HepG2 (cell line): ENCODE results near the gene C5orf15. TPM values are rescaled to one million over a fixed set of nuclear protein-coding genes. Genes with fewer than 3 reads are reported as not detected.

Experiments used
- CENPBD1 ChIP-seq: sonication (generic); formaldehyde crosslinking; IDR thresholded peaks from 2 replicates; pipeline ENCODE4 v1.8.0; 2022; ENCODE audit warnings: missing genetic modification reagents, low read depth, mild to moderate bottlenecking, borderline replicate concordance
- CENPX ChIP-seq: sonication (generic); formaldehyde crosslinking; IDR thresholded peaks from 2 replicates; pipeline ENCODE4 v1.9.0; 2021; ENCODE audit warnings: mild to moderate bottlenecking, missing genetic modification reagents, moderate library complexity
- DR1 ChIP-seq: sonication (generic); formaldehyde crosslinking; IDR thresholded peaks from 2 replicates; pipeline ENCODE4 v1.8.0; 2021; ENCODE audit warnings: mild to moderate bottlenecking, missing genetic modification reagents, inconsistent platforms
- GABPA ChIP-seq, 2 experiments: IDR thresholded peaks; 2 replicates each; pipeline ENCODE4 v1.6.1; 2011 to 2016; ENCODE audit warnings: low read depth in 2 of 2, low read length in 1 of 2, missing biosample characterization in 1 of 2, missing genetic modification characterization in 1 of 2
- GFI1 ChIP-seq: sonication (generic); formaldehyde crosslinking; IDR thresholded peaks from 2 replicates; pipeline ENCODE4 v1.5.0; 2020; ENCODE audit warnings: missing genetic modification reagents, mild to moderate bottlenecking, borderline replicate concordance
- HMGXB4 ChIP-seq, 2 experiments: sonication (generic) in 1 of 2; formaldehyde crosslinking in 1 of 2; IDR thresholded peaks; 2 replicates each; pipeline versions ENCODE4 v1.4.0 to v1.6.1; 2018 to 2020; ENCODE audit warnings: missing genetic modification reagents in 2 of 2, borderline replicate concordance in 1 of 2, low read depth in 1 of 2, mild to moderate bottlenecking in 1 of 2, missing biosample characterization in 1 of 2
- HOXA5 ChIP-seq: sonication (generic); formaldehyde crosslinking; IDR thresholded peaks from 2 replicates; pipeline ENCODE4 v1.4.0; 2020; ENCODE audit warnings: missing genetic modification reagents
- IKZF1 ChIP-seq: fragments of 450-650 bp; IDR thresholded peaks from 2 replicates; pipeline ENCODE4 v1.7.1; 2016
- KDM4B ChIP-seq: sonication (generic); formaldehyde crosslinking; IDR thresholded peaks from 2 replicates; pipeline ENCODE4 v1.4.0; 2020; ENCODE audit warnings: missing genetic modification reagents
- MEIS1 ChIP-seq: sonication (generic); formaldehyde crosslinking; IDR thresholded peaks from 2 replicates; pipeline ENCODE4 v1.9.0; 2021; ENCODE audit warnings: mild to moderate bottlenecking, missing genetic modification reagents, moderate library complexity, borderline replicate concordance
- MTERF4 ChIP-seq: sonication (generic); formaldehyde crosslinking; IDR thresholded peaks from 2 replicates; pipeline ENCODE4 v1.8.0; 2023; ENCODE audit warnings: mild to moderate bottlenecking, missing genetic modification reagents
- NFKBIZ ChIP-seq: IDR thresholded peaks from 2 replicates; pipeline ENCODE4 v1.6.1; 2018; ENCODE audit warnings: missing genetic modification reagents, missing compliant biosample characterization
- NFYB ChIP-seq: sonication (generic); formaldehyde crosslinking; IDR thresholded peaks from 2 replicates; pipeline ENCODE4 v1.4.0; 2020; ENCODE audit warnings: missing genetic modification reagents
- RCOR2 ChIP-seq: IDR thresholded peaks from 2 replicates; pipeline ENCODE4 v1.6.1; 2016; ENCODE audit warnings: missing biosample characterization, missing genetic modification reagents
- RFXAP ChIP-seq: sonication (generic); formaldehyde crosslinking; IDR thresholded peaks from 2 replicates; pipeline ENCODE4 v1.4.0; 2020; ENCODE audit warnings: missing genetic modification reagents, borderline replicate concordance
- SRSF4 ChIP-seq: fragments of 200-400 bp; formaldehyde crosslinking; IDR thresholded peaks from one replicate; pipeline ENCODE4 v1.6.1; 2018; ENCODE audit warnings: mild to moderate bottlenecking, low read depth, low read length, moderate library complexity; ENCODE audit not compliant: poor library complexity, severe bottlenecking
- STAT6 ChIP-seq: sonication (generic); formaldehyde crosslinking; IDR thresholded peaks from 2 replicates; pipeline ENCODE4 v1.4.0; 2020; ENCODE audit warnings: missing genetic modification reagents, mild to moderate bottlenecking, borderline replicate concordance
- TSC22D2 ChIP-seq: sonication (generic); formaldehyde crosslinking; IDR thresholded peaks from 2 replicates; pipeline ENCODE4 v1.5.1; 2020; ENCODE audit warnings: missing genetic modification reagents, mild to moderate bottlenecking, borderline replicate concordance
- U2AF1 ChIP-seq: fragments of 200-400 bp; formaldehyde crosslinking; optimal IDR thresholded peaks from 2 replicates; pipeline ENCODE3; 2017; ENCODE audit warnings: mild to moderate bottlenecking, low read depth, low read length
- ZEB1 ChIP-seq: IDR thresholded peaks from 2 replicates; pipeline ENCODE4 v1.6.1; 2012; ENCODE audit warnings: mild to moderate bottlenecking, low read depth, inconsistent platforms; ENCODE audit not compliant: insufficient replicate concordance
- ZNF10 ChIP-seq: sonication (generic); formaldehyde crosslinking; IDR thresholded peaks from 2 replicates; pipeline ENCODE4 v1.4.0; 2020; ENCODE audit warnings: mild to moderate bottlenecking, low read depth, missing genetic modification reagents, borderline replicate concordance
- ZNF652 ChIP-seq: IDR thresholded peaks from 2 replicates; pipeline ENCODE4 v1.6.1; 2016; ENCODE audit warnings: low read depth, borderline replicate concordance
- ZNF75D ChIP-seq: sonication (generic); formaldehyde crosslinking; IDR thresholded peaks from 2 replicates; pipeline ENCODE4 v1.8.1; 2023; ENCODE audit warnings: missing genetic modification reagents, mild to moderate bottlenecking, borderline replicate concordance
- ZNF839 ChIP-seq: sonication (generic); formaldehyde crosslinking; IDR thresholded peaks from 2 replicates; pipeline ENCODE4 v1.4.0; 2020; ENCODE audit warnings: missing genetic modification reagents, mild to moderate bottlenecking, borderline replicate concordance
- polyA plus RNA-seq, 8 experiments: library from polyadenylated mRNA; depleted of rRNA in 3 of 8; stranded (reverse) in 7 of 8; unstranded in 1 of 8; fragments of >200 nt; fragmentation: Illumina TruSeq in 4 of 8; extraction: Trizol in 4 of 8; gene quantifications; 2 replicates each; pipeline versions ENCODE4 v1.2.1 to v1.2.3, GENCODE V29; 2011 to 2016; ENCODE audit warnings: low read depth in 4 of 8, missing spikeins in 1 of 8, mixed read lengths in 1 of 8; ENCODE audit not compliant: insufficient read depth in 1 of 8
- total RNA-seq, 5 experiments: library from RNA; depleted of rRNA; stranded (reverse); fragments of >200 nt; fragmentation: Illumina TruSeq; extraction: Trizol; gene quantifications; 2 replicates each; pipeline ENCODE4 v1.2.3, GENCODE V29; 2016; ENCODE audit warnings: low read depth in 1 of 5

Gene C5orf15
- total and polyA plus RNA-seq, 2 of the 13 experiments (the other 11 are each of a cell fraction or from before 2014, with no cell fraction given) = 58.5 to 82.7 TPM

- TF ChIP-seq KDM4B = no peak
- TF ChIP-seq TSC22D2 (CRISPR knock-in tag) = no peak
- 0 out of 2 replicates have a peak, but pooled peaks have one; percentile 20 for TF ChIP-seq STAT6 (CRISPR knock-in tag)
- TF ChIP-seq RFXAP (CRISPR knock-in tag) = no peak; the same call in 1 of the 2 replicates
- TF ChIP-seq CENPBD1 (CRISPR knock-in tag) = no peak
- no peak for TF ChIP-seq U2AF1
- no peak for TF ChIP-seq RCOR2 (CRISPR knock-in tag)
- TF ChIP-seq SRSF4 = no peak
- TF ChIP-seq CENPX (CRISPR knock-in tag) = no peak
- TF ChIP-seq HOXA5 = peak; percentile 44; the same call in 1 of the 2 replicates
- TF ChIP-seq ZEB1 = no peak
- no peak for TF ChIP-seq ZNF839 (CRISPR knock-in tag)
- TF ChIP-seq MEIS1 (CRISPR knock-in tag) = no peak
- TF ChIP-seq ZNF10 (CRISPR knock-in tag) = no peak
- no peak for TF ChIP-seq NFYB (CRISPR knock-in tag)
- TF ChIP-seq ZNF75D (CRISPR knock-in tag) = no peak
- TF ChIP-seq MTERF4 (CRISPR knock-in tag) = no peak
- 0 out of 2 replicates have a peak, but pooled peaks have one; percentile 27 for TF ChIP-seq NFKBIZ
- peak; percentile 44 for TF ChIP-seq DR1 (CRISPR knock-in tag)
- no peak for TF ChIP-seq ZNF652 (CRISPR knock-in tag)
- TF ChIP-seq GABPA (IDR thresholded peaks at IDR 0.05; ENCODE audit: low read depth, low read length) = no peak
- no peak for TF ChIP-seq GABPA (CRISPR knock-in tag; IDR thresholded peaks at IDR 0.05; ENCODE audit: low read depth)
- peak; percentile 63; the same call in 1 of the 2 replicates for TF ChIP-seq GFI1 (CRISPR knock-in tag)
- TF ChIP-seq HMGXB4 (CRISPR knock-in tag; IDR thresholded peaks at IDR 0.05; ENCODE audit: borderline replicate concordance in 1 of 2, low read depth in 1 of 2) = peak in 1 of 2 experiments; percentile 21; a peak in 1 of 4 replicates
- TF ChIP-seq IKZF1 = no peak
These were observed 1.4 kb upstream of the C5orf15 start (continued) for GRCh38 chr5:133969654-133970324.
